Brain microvascular endothelial cell (primary cell): ENCODE measurements around the gene ACTG2.

Experiments used
- DNase-seq: peaks from one replicate; pipeline ENCODE4 v3.0.0-alpha.2; 2020
- H3K27ac ChIP-seq: fragments of 250-450 bp; sonication (Bioruptor Pico); 2 replicates; pipeline ENCODE4 v1.5.1; 2020; ENCODE audit warnings: mild to moderate bottlenecking, moderate library complexity
- H3K27me3 ChIP-seq: fragments of 250-450 bp; sonication (Bioruptor Pico); replicated peaks from 2 replicates; pipeline ENCODE4 v1.5.1; 2020; ENCODE audit warnings: mild to moderate bottlenecking
- H3K36me3 ChIP-seq: fragments of 250-450 bp; sonication (Bioruptor Pico); replicated peaks from 2 replicates; pipeline ENCODE4 v1.5.1; 2020; ENCODE audit warnings: mild to moderate bottlenecking
- H3K4me3 ChIP-seq: 2 replicates; pipeline ENCODE4 v1.5.1; 2011; ENCODE audit warnings: low read depth, mild to moderate bottlenecking, control low read depth, low read length, moderate library complexity
- in situ Hi-C: cut with HindIII; loops from 2 replicates; pipeline ENCODE4 v1.10.0; 2017; ENCODE audit warnings: low sequenced_read_pairs, low pct_ligation_motif_present
- TF ChIP-seq, protein P1 (sequence below): IDR thresholded peaks from 2 replicates; pipeline ENCODE4 v1.5.1; 2011; ENCODE audit warnings: low read depth, mild to moderate bottlenecking, moderate library complexity, low read length, control low read depth, inconsistent platforms; ENCODE audit errors: missing control alignments

The ACTG2 gene

DNA sequence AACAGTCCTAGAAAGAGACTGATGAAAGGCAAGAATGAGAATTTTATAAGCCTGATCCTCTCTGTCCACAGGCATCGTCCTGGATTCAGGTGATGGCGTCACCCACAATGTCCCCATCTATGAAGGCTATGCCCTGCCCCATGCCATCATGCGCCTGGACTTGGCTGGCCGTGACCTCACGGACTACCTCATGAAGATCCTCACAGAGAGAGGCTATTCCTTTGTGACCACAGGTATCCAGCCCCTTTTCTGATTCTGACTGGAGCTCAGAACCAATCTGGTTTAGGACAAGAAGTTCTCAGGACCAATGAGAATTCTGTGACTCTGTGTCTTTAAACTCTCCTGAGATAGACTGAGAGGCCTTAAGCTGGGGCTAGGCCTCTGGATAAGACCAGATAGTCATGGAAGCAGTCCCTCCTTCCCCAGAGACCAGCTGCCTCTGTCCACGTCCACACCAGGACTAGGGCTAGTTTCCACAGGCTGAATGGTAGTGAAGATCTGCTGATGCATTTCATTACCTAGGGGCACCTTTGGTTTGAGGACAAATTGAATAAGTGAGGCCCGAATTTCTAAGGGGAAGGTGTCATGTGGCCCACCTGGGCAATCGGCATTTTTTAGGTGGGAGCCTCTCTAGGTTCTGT, 20.7 kb downstream of the ACTG2 start:
- no peak overlapping the region for H3K27ac ChIP-seq
- in situ Hi-C loops: no loop called here
- TF ChIP-seq, protein P1, sequence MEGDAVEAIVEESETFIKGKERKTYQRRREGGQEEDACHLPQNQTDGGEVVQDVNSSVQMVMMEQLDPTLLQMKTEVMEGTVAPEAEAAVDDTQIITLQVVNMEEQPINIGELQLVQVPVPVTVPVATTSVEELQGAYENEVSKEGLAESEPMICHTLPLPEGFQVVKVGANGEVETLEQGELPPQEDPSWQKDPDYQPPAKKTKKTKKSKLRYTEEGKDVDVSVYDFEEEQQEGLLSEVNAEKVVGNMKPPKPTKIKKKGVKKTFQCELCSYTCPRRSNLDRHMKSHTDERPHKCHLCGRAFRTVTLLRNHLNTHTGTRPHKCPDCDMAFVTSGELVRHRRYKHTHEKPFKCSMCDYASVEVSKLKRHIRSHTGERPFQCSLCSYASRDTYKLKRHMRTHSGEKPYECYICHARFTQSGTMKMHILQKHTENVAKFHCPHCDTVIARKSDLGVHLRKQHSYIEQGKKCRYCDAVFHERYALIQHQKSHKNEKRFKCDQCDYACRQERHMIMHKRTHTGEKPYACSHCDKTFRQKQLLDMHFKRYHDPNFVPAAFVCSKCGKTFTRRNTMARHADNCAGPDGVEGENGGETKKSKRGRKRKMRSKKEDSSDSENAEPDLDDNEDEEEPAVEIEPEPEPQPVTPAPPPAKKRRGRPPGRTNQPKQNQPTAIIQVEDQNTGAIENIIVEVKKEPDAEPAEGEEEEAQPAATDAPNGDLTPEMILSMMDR: no peak
- H3K27me3 ChIP-seq: no peaks in the 10 kb centered on the region
- H3K36me3 ChIP-seq: peaks cover 2% of the 10 kb centered on the region
- DNase-seq: no peak
- no peak overlapping the region for H3K4me3 ChIP-seq

DNA sequence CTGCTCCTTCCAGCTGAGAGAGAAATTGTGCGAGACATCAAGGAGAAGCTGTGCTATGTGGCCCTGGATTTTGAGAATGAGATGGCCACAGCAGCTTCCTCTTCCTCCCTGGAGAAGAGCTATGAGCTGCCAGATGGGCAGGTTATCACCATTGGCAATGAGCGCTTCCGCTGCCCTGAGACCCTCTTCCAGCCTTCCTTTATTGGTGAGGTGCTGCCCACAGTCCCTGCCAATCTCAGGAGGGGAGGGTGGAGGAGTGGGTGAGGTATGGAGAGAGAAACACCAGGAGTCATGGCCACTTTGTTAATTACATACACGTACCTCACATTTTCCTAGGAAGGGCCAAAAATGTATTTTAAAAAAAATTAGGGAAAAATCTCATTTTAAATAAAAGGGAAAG, 21.9 kb downstream of the ACTG2 start:
- Histone ChIP-seq H3K4me3 (no peak overlapping the region), H3K27me3 (no peaks in the 10 kb centered on the region), H3K27ac (no peak overlapping the region), H3K36me3 (peaks cover 2% of the 10 kb centered on the region)
- in situ Hi-C loops: no loop called here
- TF ChIP-seq, protein P1: no peak
- no peak for DNase-seq

DNA sequence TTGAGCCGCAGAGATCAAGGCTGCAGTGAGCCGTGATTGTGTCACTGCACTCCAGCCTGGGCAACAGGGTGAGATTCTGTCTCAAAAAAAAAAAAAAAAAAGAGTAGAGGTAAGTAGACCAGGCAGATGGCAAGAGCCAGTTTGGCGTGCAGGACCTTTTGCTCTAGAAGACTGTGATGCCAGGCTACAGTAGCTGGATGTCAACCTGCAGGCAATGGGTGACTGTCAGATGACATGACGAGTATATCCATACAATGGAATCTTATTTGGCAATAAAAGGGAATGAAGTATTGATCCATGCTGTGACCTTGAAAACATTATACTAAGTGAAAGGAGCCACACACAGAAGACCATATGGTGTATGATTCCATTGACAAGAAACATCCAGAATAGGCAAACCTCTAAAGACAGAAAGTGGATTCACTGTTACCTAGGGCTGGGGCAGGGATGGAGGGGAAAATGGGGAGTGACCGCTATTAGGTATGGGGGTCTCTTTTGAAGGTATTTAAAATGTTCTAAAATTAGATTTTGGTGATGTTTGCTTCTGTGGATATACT, 22.7 kb downstream of the ACTG2 start:
- Histone ChIP-seq H3K4me3 (no peak overlapping the region), H3K27ac (no peak overlapping the region), H3K36me3 (peaks cover 2% of the 10 kb centered on the region), H3K27me3 (no peaks in the 10 kb centered on the region)
- TF ChIP-seq, protein P1: no peak
- DNase-seq: no peak
- in situ Hi-C loops: no loop called here

DNA sequence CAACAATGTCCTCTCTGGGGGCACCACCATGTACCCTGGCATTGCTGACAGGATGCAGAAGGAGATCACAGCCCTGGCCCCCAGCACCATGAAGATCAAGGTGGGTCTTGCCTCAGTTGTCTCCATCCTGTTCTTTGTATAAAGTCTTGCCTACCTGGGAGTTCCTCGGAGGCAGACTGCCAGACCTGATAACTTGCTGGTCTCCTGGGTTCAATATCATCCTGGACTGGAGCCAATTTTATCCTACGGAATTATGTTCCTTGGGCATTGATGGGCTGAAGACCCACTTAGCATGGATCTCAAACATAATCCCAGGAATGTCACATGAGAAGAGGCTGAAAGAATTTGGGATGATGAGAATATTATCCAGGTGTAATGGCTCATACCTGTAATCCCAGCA, 23.9 kb downstream of the ACTG2 start:
- no peak for DNase-seq
- H3K27ac ChIP-seq: no peak overlapping the region
- in situ Hi-C loops: no loop called here
- TF ChIP-seq, protein P1: no peak
- H3K36me3 ChIP-seq: peaks cover 2% of the 10 kb centered on the region
- H3K4me3 ChIP-seq: no peak overlapping the region
- H3K27me3 ChIP-seq: no peaks in the 10 kb centered on the region

DNA sequence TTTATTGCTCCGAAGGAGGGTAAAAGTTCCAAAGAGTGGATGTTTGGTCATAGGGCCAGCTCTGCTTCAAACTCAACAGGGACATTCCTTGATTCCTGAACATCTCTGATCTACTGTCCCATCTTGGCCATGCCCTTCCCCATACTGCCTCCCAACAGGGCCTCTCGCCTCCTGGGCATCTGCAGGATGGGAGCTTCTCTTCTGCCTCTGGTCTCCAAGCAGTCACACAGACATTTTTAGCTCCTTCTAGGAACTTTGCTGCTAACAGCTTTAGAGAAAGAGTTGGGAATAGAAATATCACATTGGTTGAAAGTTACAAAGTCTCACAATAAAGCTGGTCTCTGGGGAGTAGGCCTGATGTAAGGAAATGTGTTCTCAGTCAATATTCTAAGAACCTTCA, 24.5 kb downstream of the ACTG2 start:
- in situ Hi-C loops: no loop called here
- peaks cover 2% of the 10 kb centered on the region for H3K36me3 ChIP-seq
- no peak for DNase-seq
- H3K4me3 ChIP-seq: no peak overlapping the region
- TF ChIP-seq, protein P1: no peak
- no peak overlapping the region for H3K27ac ChIP-seq
- H3K27me3 ChIP-seq: no peaks in the 10 kb centered on the region
